ENCODE measurements around the gene CDSN. TPM values are rescaled to one million over a fixed set of nuclear protein-coding genes. Genes with fewer than 3 reads are reported as not detected.

CDSN gene
- total RNA-seq, 1 donor from 2014 or later: not detected

- no peak overlapping the region for H3K4me3 ChIP-seq (ENCODE audit: low read depth, low read length)
- no peak for DNase-seq (ENCODE audit: low read depth)
- no peak for TF ChIP-seq CTCF (conservative IDR thresholded peaks at IDR 0.05; ENCODE audit: low read depth, low read length)
Observed at GRCh38 chr6:31107052-31107451, 13.2 kb downstream of the CDSN start.

- no peak for DNase-seq (ENCODE audit: low read depth)
- H3K4me3 ChIP-seq (ENCODE audit: low read depth, low read length): no peak overlapping the region
- TF ChIP-seq CTCF (conservative IDR thresholded peaks at IDR 0.05; ENCODE audit: low read depth, low read length): no peak
Observed at GRCh38 chr6:31103136-31103535, 17.1 kb downstream of the CDSN start.

GRCh38 chr6:31098449-31098938, 21.8 kb downstream of the CDSN start:
- H3K4me3 ChIP-seq (ENCODE audit: low read depth, low read length): no peak overlapping the region
- no peak for TF ChIP-seq CTCF (conservative IDR thresholded peaks at IDR 0.05; ENCODE audit: low read depth, low read length)
- DNase-seq (ENCODE audit: low read depth): no peak

- H3K4me3 ChIP-seq (ENCODE audit: low read depth, low read length): no peak overlapping the region
- no peak for TF ChIP-seq CTCF (conservative IDR thresholded peaks at IDR 0.05; ENCODE audit: low read depth, low read length)
- DNase-seq (ENCODE audit: low read depth): no peak
Observed at GRCh38 chr6:31096656-31097055, 23.6 kb downstream of the CDSN start.

- no peak for DNase-seq (ENCODE audit: low read depth)
- H3K4me3 ChIP-seq (ENCODE audit: low read depth, low read length): no peak overlapping the region
- no peak for TF ChIP-seq CTCF (conservative IDR thresholded peaks at IDR 0.05; ENCODE audit: low read depth, low read length)
Observed at GRCh38 chr6:31096215-31096614, 24.0 kb downstream of the CDSN start.

GRCh38 chr6:31094389-31094881, 25.8 kb downstream of the CDSN start:
- DNase-seq (ENCODE audit: low read depth): no peak
- no peak overlapping the region for H3K4me3 ChIP-seq (ENCODE audit: low read depth, low read length)
- TF ChIP-seq CTCF (conservative IDR thresholded peaks at IDR 0.05; ENCODE audit: low read depth, low read length): no peak

GRCh38 chr6:31092769-31093505, 27.3 kb downstream of the CDSN start:
- no peak for TF ChIP-seq CTCF (conservative IDR thresholded peaks at IDR 0.05; ENCODE audit: low read depth, low read length)
- no peak for DNase-seq (ENCODE audit: low read depth)
- no peak overlapping the region for H3K4me3 ChIP-seq (ENCODE audit: low read depth, low read length)

All from epithelial cell of proximal tubule (primary cell).